GM11168 (cell line): Measurements from ENCODE around the gene TPM1.

ENCODE experiments used
- in situ Hi-C: fragments of 300-500 bp; cut with MboI; formaldehyde crosslinking; loops from one replicate; pipeline ENCODE4 v1.12.0; 2022; ENCODE audit warnings: low sequenced_read_pairs; ENCODE audit not compliant: unreplicated experiment

The TPM1 gene

DNA sequence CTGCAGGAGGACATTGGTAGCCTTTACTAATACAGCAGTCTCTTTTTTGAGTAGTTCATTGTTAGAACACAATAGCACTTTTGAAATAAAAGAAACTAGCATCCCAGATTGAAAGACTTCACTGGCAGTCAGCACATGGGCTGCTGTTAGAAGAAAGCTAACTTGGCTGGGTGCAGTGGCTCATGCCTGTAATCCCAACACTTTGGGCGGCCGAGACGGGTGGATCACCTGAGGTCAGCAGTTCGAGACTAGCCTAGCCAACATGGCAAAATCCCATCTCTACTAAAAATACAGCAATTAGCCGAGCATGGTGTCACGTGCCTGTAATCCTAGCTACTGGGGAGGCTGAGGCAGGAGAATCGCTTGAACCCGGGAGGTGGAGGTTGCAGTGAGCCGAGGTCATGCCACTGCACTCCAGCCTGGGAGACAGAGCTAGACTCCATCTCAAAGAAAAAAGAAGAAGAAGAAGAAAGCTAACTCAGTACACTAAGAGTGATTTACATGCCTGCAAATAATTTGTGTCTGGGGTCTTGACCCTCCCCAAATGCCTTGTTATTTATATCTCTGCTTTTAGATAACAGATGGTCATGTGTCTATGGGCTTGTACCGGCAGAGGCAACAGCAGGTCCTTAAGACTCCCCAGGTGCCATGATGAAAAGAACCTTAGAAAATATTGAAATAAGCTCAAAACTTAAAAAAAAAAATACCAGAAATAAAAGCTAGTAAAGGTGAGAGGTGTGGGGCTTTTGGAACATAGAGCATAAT, 9.7 kb downstream of the TPM1 start:
- in situ Hi-C loops, result no loop called here

DNA sequence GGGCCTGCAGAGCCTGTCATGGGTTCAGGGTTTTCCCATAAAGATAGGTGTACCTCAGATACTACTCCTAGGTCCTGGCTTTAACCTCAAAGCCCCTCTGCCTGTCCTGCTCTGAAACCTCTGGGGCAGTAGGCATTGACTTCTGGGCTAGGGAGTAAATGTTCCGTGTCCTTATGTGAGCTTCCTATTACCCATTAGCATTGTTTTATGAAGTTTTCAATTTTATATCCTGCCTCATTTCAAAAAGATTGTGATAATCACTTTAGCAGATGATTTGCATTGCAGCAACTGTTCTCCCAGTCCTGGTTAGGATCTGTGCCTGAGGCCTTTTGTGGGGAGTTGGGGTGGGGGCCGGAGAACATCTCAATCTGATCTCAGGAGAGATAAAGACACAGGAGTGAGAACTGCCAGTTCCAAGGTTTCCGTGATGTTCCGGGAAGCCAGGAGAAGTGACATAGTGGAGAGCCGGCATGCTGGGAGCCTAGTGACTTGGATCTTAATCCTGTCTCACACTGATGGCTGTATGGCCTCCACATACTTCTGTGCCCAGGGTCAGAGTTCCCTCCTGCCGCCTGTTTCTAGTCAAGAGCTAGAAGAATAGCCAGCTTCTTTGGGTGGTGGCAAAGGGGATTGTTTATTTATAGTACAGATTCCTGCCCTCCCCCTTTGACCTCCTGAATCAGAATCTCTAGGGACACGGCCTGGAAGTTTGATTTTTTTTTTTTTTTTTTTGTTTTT, 10.6 kb downstream of the TPM1 start:
- in situ Hi-C loops, result no loop called here

DNA sequence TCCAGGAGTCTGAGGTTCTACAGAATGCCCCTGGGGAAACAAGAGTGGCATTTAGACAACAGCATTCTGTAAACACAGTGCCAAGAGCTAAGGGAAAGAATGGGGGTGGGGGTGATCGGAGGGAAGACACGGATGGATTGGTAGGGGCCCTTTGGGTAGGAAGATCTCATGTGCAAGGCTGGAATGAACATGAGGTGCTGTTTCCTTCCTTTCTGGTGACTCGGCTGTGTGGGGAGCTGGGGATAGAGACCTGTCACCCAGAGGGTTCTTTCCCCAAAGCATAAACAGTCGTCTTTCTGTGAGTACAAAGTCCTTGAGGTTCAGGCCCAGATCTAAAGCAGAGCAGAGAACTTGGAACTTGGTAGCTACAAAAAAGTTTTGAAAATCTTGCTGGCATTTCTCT, 11.7 kb downstream of the TPM1 start:
- in situ Hi-C loops, result no loop called here

DNA sequence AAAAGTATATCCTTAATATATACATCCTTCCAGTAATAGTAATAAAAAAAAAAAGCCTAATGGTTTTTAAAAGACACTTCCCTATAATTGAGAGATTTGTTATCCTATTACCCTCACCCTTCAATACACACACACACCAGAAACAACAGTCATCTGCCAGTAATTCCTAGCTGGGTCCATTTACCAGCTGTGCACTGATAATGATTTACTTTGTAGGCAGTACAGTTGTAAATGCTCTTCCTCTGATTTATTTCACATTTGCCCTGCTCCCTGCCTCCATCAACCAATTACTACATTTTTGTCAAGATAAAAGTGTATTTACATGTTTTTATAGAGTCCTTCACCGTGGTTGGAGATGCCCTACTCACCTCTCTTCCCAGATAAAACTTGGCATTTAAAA, 12.4 kb downstream of the TPM1 start:
- in situ Hi-C loops, result loop anchor here (5.0 kb wide), 1 partner anchor 37 kb away; no protein-coding TSS in a partner anchor

DNA sequence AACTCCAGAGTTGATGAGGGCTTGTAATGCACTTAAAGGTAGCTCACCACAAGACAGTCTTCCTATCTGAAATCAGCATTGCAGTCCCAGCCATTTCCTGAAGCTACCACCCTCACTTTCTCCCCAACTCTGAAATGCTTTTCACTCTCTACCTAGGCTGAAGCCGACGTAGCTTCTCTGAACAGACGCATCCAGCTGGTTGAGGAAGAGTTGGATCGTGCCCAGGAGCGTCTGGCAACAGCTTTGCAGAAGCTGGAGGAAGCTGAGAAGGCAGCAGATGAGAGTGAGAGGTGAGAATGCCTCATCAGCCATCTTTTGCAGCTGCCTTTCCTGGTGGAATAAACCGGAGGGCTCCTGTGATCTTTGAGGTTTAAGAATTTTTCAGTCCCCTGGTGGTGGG, 14.3 kb downstream of the TPM1 start:
- in situ Hi-C loops, result loop anchor here (5.0 kb wide), 1 partner anchor 35 kb away; no protein-coding TSS in a partner anchor

DNA sequence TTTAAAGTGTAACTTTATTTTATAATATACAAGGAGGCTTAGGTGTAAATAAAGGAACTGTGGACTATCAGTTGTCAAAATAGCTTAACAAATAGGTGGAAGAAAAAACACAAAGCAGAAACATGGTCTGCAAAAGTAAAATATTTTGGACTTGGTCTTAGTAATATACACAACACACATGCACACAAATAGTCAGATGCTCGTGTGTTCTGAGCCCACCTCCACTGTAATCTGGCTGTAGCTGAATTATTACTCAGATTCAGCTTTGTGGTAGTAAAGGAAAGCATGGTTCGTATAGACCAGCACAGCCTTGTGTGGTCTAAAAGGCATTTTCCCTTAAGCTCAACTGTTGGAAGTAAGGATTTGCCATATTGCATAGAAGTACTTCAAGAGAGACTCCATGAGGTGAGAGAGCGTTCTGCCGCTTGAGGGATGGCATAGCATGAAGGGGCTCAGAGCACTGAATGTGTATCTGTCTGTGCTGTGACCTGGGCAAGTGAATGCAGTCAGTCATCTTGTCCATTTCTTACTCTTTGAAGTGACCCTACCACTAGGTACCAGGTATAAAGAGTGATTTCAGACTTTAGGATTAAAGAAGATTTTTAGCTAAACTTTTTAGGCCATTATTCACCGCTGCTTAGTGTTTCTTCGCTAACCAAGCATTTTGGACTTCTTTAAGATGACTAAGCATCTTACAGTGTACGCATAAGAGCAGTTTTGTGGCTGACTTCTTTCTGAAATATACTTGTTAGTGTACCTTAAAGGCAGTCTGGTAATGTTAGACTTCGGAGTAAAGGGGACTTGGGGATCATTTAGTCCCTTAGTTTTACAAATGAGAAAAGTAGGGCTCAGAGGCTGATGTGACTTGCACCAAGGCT, 15.2 kb downstream of the TPM1 start:
- in situ Hi-C loops, result loop anchor here (5.0 kb wide), 1 partner anchor 35 kb away; no protein-coding TSS in a partner anchor

DNA sequence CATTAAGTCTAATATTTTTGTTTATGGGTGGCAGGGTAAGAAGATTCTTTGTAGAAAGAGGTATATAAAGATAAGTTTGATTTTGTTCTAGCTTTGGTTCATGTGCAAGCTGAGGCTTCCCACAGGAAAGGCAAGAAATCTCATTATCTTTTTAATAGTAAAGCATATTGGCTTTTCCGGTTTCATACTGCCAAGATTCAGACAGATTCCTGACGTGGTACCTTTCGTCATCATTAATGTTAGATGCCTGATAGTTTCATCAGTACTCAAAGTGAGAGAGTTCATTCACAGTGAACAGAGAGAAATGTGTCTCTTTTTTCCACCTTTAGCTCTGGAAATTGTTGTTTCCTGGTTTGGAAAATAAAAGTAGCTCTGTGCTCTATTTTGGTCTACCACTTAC, 16.5 kb downstream of the TPM1 start:
- in situ Hi-C loops, result loop anchor here (5.0 kb wide), 1 partner anchor 33 kb away; no protein-coding TSS in a partner anchor

DNA sequence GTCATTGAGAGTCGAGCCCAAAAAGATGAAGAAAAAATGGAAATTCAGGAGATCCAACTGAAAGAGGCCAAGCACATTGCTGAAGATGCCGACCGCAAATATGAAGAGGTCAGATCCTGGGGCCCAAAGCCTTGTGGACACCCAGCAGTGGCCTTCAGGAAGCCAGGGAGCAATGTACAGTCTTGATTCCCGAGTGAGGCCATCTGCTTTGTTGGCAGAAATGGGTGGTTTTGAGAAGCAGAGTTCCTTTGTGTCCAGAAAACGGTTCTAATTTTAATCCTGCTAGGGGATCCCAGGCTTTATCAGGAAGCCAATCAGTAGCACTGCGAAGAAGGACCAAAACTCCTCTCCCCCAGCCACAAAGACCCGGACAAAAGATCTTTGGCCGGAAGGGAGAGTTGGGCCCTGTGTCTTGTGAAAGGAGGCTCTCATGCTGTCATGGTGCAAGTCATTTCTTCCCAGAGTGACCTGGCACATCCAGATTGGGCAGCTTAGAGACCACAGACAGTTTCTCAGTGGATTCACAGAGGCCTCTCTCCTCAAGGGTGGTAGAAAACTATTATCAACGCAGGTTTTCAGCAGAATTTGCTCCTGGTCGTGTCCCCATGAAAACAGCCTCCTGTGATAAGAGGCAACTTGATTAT, 17.1 kb downstream of the TPM1 start:
- in situ Hi-C loops, result loop anchor here (5.0 kb wide), 1 partner anchor 33 kb away; no protein-coding TSS in a partner anchor

DNA sequence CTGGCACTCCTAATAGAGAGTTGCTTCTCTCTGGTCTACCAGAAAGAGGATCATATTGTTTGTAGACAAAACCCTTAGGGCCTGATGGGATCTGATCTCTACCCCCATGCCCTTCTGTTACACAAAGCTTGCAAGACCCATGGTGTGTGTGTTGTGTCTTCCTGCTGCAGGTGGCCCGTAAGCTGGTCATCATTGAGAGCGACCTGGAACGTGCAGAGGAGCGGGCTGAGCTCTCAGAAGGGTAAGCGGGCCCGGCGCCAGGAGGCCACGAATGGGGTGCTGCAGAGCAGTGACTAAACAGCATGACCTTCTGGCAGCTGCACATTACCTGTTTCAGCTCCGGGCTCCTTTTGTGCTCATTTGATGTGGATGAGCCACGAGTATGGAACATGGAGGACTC, 18.2 kb downstream of the TPM1 start:
- in situ Hi-C loops, result no loop called here

DNA sequence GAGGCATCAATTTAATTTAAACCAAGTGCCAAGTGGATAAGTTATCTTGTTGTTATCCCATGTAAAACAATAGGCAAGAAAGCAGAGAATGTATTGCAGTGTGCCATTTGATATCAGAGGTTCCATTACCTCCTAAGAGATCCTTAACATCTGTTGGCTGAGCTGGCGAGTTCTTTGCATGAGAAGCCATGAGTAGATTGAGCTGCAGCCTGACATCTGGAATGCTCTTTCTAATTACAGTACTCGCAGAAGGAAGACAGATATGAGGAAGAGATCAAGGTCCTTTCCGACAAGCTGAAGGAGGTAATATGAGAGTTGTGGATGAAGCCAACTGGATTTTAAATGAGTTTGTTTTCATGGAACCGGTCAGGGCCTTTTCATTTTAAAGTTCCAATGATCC, 19.4 kb downstream of the TPM1 start:
- in situ Hi-C loops, result no loop called here

DNA sequence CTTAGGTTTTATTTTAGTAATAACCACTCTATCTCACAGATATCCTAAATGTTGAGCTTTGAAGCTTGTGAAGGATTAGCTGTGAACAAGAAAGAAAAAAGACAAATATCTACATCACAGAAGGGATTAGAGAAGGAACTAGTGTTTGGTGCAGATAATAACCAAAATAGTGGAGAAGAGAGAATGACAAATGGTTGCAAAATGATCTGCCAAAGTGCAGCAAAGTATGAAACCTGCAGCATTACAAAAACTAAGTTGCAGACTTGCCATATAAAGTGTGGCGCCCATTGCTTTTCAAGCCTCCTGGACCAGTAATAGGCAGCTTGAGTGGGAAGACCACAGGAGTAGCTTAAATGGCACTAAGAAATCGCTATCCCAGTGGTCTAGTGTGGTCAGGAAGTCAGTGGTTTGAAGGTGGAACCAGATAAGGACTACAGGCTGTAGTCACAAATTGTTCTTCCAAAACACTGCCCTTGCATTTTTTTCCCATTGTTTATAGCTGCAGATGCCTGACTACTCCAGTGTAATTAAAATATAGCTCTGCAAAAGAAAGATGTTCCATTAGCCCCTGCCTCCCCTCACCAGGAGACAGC, 20.7 kb downstream of the TPM1 start:
- in situ Hi-C loops, result no loop called here

DNA sequence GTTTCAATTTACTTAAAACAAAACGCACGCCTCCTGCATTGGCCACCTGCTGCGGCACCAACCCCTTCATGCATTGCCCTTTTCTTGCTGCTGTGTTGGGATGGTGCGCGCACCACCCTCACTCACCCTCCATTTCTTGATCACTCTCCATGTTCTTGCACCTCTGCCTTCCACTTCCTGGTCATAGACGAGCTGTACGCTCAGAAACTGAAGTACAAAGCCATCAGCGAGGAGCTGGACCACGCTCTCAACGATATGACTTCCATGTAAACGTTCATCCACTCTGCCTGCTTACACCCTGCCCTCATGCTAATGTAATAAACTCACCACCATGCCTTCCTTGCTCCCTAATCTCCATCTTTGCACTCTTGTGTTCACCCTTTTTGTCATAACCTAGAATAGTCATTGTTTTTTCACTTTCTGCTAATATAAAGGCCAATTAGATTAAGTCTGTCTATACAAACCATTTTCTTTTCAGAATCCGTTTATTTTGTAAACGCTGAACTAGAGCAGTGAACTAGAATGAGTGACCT, 21.4 kb downstream of the TPM1 start:
- in situ Hi-C loops, result no loop called here

DNA sequence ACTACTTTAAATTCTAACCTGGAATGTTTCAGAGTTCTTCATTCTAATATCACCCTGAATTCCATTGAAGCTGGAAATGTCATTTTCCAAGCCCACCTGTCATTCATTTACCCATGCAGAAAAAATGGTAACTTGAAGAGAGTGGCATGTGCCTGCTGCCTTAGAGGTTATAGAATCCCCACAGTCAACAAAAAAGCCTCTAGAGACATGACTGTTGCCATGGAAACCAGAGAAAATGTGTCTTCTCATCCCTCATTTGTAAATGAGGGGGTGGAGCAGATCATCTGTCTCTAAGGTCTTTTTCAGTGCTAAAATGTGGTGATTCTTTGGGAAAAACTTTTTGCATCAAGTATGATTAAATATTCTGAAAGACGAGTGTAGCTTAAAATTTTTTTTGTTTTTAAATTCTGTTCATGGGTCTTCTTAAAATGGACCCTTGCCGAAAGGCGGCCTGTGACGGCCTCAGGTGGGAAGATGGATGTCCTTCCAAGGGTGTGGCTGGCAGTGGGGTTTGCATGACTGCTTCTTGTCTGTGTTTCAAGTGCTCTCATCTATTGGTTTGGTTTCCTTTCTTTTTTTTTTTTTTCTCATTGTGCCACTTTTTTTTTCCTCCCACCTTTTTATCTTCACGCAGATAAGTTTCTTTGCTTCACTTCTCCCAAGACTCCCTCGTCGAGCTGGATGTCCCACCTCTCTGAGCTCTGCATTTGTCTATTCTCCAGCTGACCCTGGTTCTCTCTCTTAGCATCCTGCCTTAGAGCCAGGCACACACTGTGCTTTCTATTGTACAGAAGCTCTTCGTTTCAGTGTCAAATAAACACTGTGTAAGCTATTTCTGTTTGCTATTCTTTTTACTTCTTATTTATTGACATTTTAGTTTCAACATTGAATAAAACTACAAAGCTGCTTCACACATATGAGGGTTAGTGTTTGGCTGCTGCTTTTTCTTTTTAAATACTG, 23.0 kb downstream of the TPM1 start:
- in situ Hi-C loops, result no loop called here

DNA sequence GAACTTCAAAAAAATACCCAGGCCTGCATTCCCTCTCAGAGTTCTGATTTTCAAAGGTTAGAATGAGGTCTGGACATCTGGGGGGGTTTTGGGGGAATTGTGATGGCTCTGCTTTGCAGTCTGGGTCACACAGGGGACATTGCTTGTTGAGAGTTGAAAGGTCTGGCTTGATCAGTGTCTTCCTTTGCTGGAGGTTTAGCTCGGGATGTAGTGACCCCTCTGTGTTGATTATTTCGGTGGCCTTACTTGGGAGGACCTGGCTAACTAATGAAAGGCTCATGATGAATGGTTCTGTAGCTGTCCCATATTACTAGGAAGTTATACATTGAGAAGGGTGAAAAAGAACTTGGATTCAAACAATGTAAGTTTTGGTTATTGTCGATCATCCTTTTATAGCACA, 23.7 kb downstream of the TPM1 start:
- in situ Hi-C loops, result no loop called here

DNA sequence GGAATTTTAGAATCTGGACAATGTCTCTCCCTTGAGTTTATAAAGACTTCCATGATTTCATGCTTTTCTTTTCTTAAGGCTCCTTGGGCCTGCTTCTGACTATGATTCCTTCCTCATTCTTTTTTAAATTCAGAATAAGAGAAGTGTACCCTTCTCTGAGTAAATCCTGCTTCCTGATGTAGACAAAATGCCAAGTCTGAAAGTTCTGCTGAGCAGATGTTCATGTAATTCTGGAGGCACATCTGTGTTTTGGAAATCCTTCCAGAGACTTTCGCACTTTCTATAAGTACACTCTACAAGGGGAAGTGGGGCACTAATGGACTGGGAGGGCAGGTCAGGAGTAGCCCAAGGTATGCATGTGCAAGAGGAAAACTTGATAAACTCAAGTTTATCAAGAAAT, 24.8 kb downstream of the TPM1 start:
- in situ Hi-C loops, result no loop called here

DNA sequence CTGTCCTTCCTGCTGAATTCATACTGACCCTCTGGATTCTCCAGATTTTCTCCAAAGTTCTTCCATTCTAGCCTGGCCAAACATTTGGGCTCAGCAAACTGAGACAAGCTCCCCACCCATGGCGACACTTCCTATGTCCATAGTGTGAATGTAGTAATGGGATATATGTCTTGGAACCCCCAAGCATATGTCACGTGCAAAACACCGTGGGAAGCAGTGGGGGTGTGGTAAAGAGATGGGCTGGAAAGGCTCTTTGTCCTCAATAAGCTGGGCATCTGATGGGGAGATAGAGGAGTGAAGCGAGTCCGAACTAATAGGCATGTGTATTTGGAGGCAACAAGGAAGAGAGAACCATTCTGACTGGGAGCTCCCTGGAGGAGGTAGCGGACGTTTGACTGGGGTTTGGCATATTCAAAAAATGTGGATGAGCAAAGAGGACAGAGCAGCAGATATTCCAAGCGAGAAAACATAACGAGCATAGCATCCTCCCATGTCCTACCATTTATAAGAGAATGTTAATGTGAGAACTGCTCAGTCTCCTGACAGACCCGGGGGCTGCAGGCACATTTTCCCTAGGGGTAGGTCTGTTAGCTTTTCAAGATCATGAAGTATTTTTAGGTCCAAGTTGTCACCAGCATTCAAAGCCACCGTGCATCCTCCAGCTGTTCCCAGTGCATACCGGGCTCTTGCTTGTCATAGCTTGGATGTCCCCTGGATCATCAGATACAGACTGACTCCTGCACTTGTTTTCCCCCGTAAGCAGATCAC, 25.6 kb downstream of the TPM1 start:
- in situ Hi-C loops, result no loop called here

DNA sequence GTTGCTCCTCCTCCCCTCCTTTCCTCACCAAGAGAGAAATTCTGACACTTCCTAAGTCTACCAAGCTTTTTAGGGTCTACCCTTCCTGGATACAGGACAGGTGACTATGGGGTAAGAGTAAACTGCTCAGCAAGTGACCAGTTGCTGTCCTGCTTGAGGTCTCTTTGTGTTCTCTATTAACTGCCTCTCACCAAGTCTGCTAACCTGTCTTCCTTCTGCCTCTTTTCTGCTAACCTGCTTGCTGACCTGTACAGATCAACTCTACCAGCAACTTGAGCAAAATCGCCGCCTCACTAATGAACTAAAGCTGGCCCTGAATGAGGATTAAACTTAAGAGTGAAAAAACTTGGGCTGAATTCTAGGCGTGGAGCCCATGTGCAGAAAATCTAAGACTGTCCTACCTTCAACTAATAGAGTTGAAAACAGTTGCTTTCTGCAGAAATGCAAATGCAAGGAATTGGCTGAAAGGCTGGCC, 27.1 kb downstream of the TPM1 start:
- in situ Hi-C loops, result no loop called here
